Cardiac muscle cell (in vitro differentiated cells and primary cell): Measurements from ENCODE around the gene GM2A. TPM values are rescaled to one million over a fixed set of nuclear protein-coding genes. Genes with fewer than 3 reads are reported as not detected.

Experiments
- DNase-seq, 2 donors: peaks; one replicate each; pipeline versions ENCODE4 v3.0.0 to v3.0.0-alpha.2; 2010 to 2017; ENCODE audit warnings: low read depth in 1 of 2, low spot score in 1 of 2
- H3K27ac ChIP-seq: fragments of 200-600 bp; sonication (generic); 2 replicates; pipeline ENCODE4 v1.5.1; 2016
- H3K27me3 ChIP-seq: fragments of 200-600 bp; sonication (generic); 2 replicates; pipeline ENCODE4 v1.6.0; 2016; ENCODE audit warnings: control low read depth
- H3K36me3 ChIP-seq: fragments of 200-600 bp; sonication (generic); 2 replicates; pipeline ENCODE4 v1.5.1; 2016; ENCODE audit warnings: control low read depth
- H3K4me1 ChIP-seq: fragments of 200-600 bp; sonication (generic); 2 replicates; pipeline ENCODE4 v1.8.1; 2017; ENCODE audit warnings: low read depth, mild to moderate bottlenecking, mixed run types
- H3K4me3 ChIP-seq: fragments of 200-600 bp; sonication (generic); 2 replicates; pipeline ENCODE4 v1.5.1; 2016; ENCODE audit warnings: mild to moderate bottlenecking
- H3K9me3 ChIP-seq: fragments of 200-600 bp; sonication (generic); 2 replicates; pipeline ENCODE4 v1.5.1; 2017; ENCODE audit warnings: low read depth, mild to moderate bottlenecking, control low read depth
- polyA plus RNA-seq: library from polyadenylated mRNA; unstranded; fragments of >200 nt; fragmentation: Nextera tagmentation; extraction: Ambion mirVana; gene quantifications from 2 replicates; pipeline ENCODE4 v1.2.1, GENCODE V29; 2016
- total RNA-seq: library from RNA; depleted of rRNA; stranded (reverse); fragments of >200 nt; gene quantifications from 2 replicates; pipeline ENCODE4 v1.2.3, GENCODE V29; 2016
- TF ChIP-seq, protein P1 (sequence below): IDR thresholded peaks from 2 replicates; pipeline ENCODE4 v1.5.1; 2012; ENCODE audit warnings: low read depth, mild to moderate bottlenecking, low read length

GM2A gene
- total and polyA plus RNA-seq, 2 experiments from 2014 or later: 34.3 to 53.7 TPM

- Histone ChIP-seq H3K4me3 (no peak overlapping the region), H3K36me3 (no peaks in the 10 kb centered on the region), H3K27me3 (no peaks in the 10 kb centered on the region), H3K9me3 (no peaks in the 10 kb centered on the region), H3K4me1 (no peaks in the 10 kb centered on the region), H3K27ac (no peak overlapping the region)
- TF ChIP-seq, protein P1, sequence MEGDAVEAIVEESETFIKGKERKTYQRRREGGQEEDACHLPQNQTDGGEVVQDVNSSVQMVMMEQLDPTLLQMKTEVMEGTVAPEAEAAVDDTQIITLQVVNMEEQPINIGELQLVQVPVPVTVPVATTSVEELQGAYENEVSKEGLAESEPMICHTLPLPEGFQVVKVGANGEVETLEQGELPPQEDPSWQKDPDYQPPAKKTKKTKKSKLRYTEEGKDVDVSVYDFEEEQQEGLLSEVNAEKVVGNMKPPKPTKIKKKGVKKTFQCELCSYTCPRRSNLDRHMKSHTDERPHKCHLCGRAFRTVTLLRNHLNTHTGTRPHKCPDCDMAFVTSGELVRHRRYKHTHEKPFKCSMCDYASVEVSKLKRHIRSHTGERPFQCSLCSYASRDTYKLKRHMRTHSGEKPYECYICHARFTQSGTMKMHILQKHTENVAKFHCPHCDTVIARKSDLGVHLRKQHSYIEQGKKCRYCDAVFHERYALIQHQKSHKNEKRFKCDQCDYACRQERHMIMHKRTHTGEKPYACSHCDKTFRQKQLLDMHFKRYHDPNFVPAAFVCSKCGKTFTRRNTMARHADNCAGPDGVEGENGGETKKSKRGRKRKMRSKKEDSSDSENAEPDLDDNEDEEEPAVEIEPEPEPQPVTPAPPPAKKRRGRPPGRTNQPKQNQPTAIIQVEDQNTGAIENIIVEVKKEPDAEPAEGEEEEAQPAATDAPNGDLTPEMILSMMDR: no peak
- no peak for DNase-seq
Measured at GRCh38 chr5:151293624-151294023, 40.6 kb downstream of the GM2A start.

DNA sequence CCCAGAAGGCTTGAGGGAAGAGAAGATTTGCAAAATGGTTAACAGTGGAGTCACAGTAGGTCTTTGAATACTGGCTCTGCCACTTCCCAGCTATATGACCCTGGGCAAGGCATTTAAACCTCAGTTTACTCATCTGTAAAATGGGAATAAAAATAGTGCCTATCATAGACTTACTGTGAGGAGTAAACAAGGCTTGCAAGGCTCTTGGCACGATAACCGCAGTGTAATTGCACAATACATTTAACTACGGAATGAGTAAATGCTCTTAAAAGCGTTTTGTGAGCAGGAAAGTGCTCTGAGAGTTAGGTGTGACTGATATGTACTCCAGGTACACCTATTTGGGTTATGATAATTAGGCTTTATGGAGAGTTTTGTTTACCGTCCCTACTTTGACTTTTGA lies 42.2 kb downstream of the GM2A start:
- Histone ChIP-seq H3K36me3 (no peaks in the 10 kb centered on the region), H3K9me3 (no peaks in the 10 kb centered on the region), H3K4me1 (no peaks in the 10 kb centered on the region), H3K27me3 (no peaks in the 10 kb centered on the region), H3K27ac (no peak overlapping the region), H3K4me3 (no peak overlapping the region)
- peak in 1 of 2 donors; percentile 38 for DNase-seq
- TF ChIP-seq, protein P1: no peak

DNA sequence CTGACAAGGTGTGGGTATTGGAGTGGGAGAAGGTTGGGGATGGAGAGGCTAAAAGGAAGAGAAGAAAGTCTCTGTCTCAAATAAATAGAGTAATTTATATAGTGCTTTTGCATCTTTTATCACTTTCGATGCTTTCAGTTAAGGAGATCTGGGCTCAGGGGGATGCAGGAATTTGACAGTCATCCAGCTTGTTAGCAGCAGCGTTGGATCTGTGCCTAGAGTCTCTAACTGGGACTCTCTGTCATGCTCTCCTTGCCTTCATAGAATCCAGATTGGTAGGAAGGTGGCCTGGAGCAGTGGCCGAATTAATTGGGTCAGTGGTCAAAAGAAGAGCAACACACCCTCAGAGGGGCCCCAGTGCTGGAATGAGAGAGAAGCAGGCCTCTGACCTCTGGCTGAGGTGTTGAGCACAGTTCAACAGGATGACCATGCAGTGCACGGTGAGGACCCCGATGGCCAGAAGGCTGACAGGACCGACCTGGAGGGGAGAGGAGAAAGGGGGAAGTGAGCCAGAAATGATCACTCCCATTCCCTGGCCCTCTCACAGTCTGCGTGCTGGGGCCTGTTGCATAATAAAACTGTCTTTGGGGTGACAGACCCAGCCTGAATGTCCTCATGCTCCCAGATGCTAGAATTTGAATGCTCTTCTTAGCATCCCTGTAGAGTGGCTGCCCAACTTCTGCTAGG lies 42.9 kb downstream of the GM2A start:
- peak in 1 of 2 donors; percentile 13 for DNase-seq
- H3K27me3 ChIP-seq: no peaks in the 10 kb centered on the region
- H3K27ac ChIP-seq: no peak overlapping the region
- no peaks in the 10 kb centered on the region for H3K36me3 ChIP-seq
- H3K9me3 ChIP-seq: no peaks in the 10 kb centered on the region
- TF ChIP-seq, protein P1: no peak
- H3K4me3 ChIP-seq: no peak overlapping the region
- no peaks in the 10 kb centered on the region for H3K4me1 ChIP-seq

DNA sequence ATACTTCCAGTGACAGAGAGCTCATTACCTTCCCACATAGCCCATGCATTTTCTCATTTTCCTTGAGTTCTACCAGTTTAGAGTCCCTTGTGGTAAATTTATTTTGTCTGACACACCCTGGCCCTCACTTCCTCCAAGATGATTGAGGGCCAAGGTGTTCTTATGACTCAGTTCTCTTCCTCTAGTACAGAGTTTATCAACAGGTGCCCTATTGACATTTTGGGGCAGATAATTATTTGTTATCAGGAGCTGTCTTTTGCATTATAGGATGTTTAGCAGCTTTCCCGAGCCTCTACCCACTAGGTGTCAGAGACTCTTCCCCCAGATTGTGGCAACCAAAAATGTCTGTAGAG lies 43.5 kb downstream of the GM2A start:
- DNase-seq: no peak
- Histone ChIP-seq H3K4me1 (no peaks in the 10 kb centered on the region), H3K36me3 (no peaks in the 10 kb centered on the region), H3K4me3 (no peak overlapping the region), H3K27me3 (no peaks in the 10 kb centered on the region), H3K27ac (no peak overlapping the region), H3K9me3 (no peaks in the 10 kb centered on the region)
- TF ChIP-seq, protein P1: no peak

GRCh38 chr5:151296974-151297373 lies 44.0 kb downstream of the GM2A start:
- no peaks in the 10 kb centered on the region for H3K36me3 ChIP-seq
- no peaks in the 10 kb centered on the region for H3K9me3 ChIP-seq
- TF ChIP-seq, protein P1: no peak
- H3K27ac ChIP-seq: no peak overlapping the region
- DNase-seq: no peak
- no peaks in the 10 kb centered on the region for H3K27me3 ChIP-seq
- H3K4me1 ChIP-seq: no peaks in the 10 kb centered on the region
- H3K4me3 ChIP-seq: no peak overlapping the region
